Transverse colon (tissue), 4 donors: Measurements from ENCODE around the gene MCOLN3.

Experiments used
- EP300 ChIP-seq: sonication (generic); formaldehyde crosslinking; IDR thresholded peaks from one replicate; pipeline ENCODE4 v1.6.1; 2017; ENCODE audit warnings: antibody characterized with exemption, low read depth
- POLR2A ChIP-seq: fragments of 450-650 bp; IDR thresholded peaks from one replicate; pipeline ENCODE4 v1.6.1; 2016; ENCODE audit warnings: antibody characterized with exemption, mild to moderate bottlenecking, moderate library complexity
- POLR2AphosphoS5 ChIP-seq, 3 donors: sonication (generic); formaldehyde crosslinking; IDR thresholded peaks; one replicate each; pipeline ENCODE4 v1.6.1; 2016; ENCODE audit warnings: antibody characterized with exemption in 3 of 3
- TF ChIP-seq, protein P1 (sequence below), 5 experiments: fragments of 200-600 bp in 3 of 5; fragments of 450-650 bp in 2 of 5; sonication (generic) in 3 of 5; IDR thresholded peaks; 1 replicate in 2 of 5; 2 replicates in 3 of 5; pipeline ENCODE4 v1.5.1; 2016 to 2017; ENCODE audit warnings: antibody characterized with exemption in 5 of 5, inconsistent platforms in 3 of 5, mild to moderate bottlenecking in 2 of 5, moderate library complexity in 1 of 5

- TF ChIP-seq, protein P1, sequence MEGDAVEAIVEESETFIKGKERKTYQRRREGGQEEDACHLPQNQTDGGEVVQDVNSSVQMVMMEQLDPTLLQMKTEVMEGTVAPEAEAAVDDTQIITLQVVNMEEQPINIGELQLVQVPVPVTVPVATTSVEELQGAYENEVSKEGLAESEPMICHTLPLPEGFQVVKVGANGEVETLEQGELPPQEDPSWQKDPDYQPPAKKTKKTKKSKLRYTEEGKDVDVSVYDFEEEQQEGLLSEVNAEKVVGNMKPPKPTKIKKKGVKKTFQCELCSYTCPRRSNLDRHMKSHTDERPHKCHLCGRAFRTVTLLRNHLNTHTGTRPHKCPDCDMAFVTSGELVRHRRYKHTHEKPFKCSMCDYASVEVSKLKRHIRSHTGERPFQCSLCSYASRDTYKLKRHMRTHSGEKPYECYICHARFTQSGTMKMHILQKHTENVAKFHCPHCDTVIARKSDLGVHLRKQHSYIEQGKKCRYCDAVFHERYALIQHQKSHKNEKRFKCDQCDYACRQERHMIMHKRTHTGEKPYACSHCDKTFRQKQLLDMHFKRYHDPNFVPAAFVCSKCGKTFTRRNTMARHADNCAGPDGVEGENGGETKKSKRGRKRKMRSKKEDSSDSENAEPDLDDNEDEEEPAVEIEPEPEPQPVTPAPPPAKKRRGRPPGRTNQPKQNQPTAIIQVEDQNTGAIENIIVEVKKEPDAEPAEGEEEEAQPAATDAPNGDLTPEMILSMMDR (IDR thresholded peaks at IDR 0.05), result no peak
- TF ChIP-seq POLR2AphosphoS5 (IDR thresholded peaks at IDR 0.05), result no peak
- no peak for TF ChIP-seq EP300
- TF ChIP-seq POLR2A, result no peak
Measured at GRCh38 chr1:85061711-85062424, 13.6 kb upstream of the MCOLN3 start.
